ENCODE data around the gene GNG8.

GNG8 gene

GRCh38 chr19:46639358-46640182, 3.6 kb upstream of the GNG8 start:
- POLR2A ChIA-PET = interaction anchor here (1.2 to 1.6 kb wide), 2 partner anchors 9 to 37 kb away, joined by 3 to 4 read pairs; no protein-coding TSS in a partner anchor
- DNase-seq (ENCODE audit: extremely low spot score) = no peak
- CTCF ChIA-PET = interaction anchor here (0.6 kb wide), 2 partner anchors 17 to 25 kb away, joined by 3 read pairs; no protein-coding TSS in a partner anchor
- TF ChIP-seq ZNF384 (IDR thresholded peaks at IDR 0.05) = no peak
- no peak for TF ChIP-seq FOXA1 (IDR thresholded peaks at IDR 0.05)
- no peak for TF ChIP-seq CTBP1 (IDR thresholded peaks at IDR 0.05; ENCODE audit: borderline replicate concordance)
- TF ChIP-seq, protein P1, sequence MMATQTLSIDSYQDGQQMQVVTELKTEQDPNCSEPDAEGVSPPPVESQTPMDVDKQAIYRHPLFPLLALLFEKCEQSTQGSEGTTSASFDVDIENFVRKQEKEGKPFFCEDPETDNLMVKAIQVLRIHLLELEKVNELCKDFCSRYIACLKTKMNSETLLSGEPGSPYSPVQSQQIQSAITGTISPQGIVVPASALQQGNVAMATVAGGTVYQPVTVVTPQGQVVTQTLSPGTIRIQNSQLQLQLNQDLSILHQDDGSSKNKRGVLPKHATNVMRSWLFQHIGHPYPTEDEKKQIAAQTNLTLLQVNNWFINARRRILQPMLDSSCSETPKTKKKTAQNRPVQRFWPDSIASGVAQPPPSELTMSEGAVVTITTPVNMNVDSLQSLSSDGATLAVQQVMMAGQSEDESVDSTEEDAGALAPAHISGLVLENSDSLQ (IDR thresholded peaks at IDR 0.05) = no peak
- no peak for TF ChIP-seq ARNT (IDR thresholded peaks at IDR 0.05)
- no peak for TF ChIP-seq TARDBP (IDR thresholded peaks at IDR 0.05)
- no peak for TF ChIP-seq SUZ12 (IDR thresholded peaks at IDR 0.05)
- TF ChIP-seq ELF4 (IDR thresholded peaks at IDR 0.05) = no peak
- TF ChIP-seq NFRKB (IDR thresholded peaks at IDR 0.05) = no peak
- TF ChIP-seq BHLHE40 (IDR thresholded peaks at IDR 0.05; ENCODE audit: borderline replicate concordance) = no peak

GRCh38 chr19:46637224-46637623, 1.2 kb upstream of the GNG8 start:
- TF ChIP-seq FOXA1 (IDR thresholded peaks at IDR 0.05) (no peak), LEF1 (IDR thresholded peaks at IDR 0.05; ENCODE audit: borderline replicate concordance) (no peak), ELF4 (IDR thresholded peaks at IDR 0.05) (no peak), SUZ12 (IDR thresholded peaks at IDR 0.05) (no peak), BHLHE40 (IDR thresholded peaks at IDR 0.05; ENCODE audit: borderline replicate concordance) (no peak), FOXK2 (IDR thresholded peaks at IDR 0.05) (no peak), FOXM1 (IDR thresholded peaks at IDR 0.05; ENCODE audit: borderline replicate concordance) (no peak), HDGF (IDR thresholded peaks at IDR 0.05; ENCODE audit: borderline replicate concordance) (no peak)
- ChIA-PET CTCF (interaction anchor here (0.7 kb wide), 1 partner anchor 24 kb away, joined by 3 read pairs; the partner anchor contains the start of gene DACT3), POLR2A (interaction anchor here (0.6 kb wide), 1 partner anchor 24 kb away, joined by 3 read pairs; no protein-coding TSS in a partner anchor)
- no peak for DNase-seq (ENCODE audit: extremely low spot score)

- DNase-seq (ENCODE audit: extremely low spot score) = no peak
- CTCF ChIA-PET = no interaction called here
- POLR2A ChIA-PET = no interaction called here
- peak; percentile 47; the same call in 1 of the 2 replicates for TF ChIP-seq L3MBTL2 (conservative IDR thresholded peaks at IDR 0.05)
- no peak for TF ChIP-seq TARDBP (IDR thresholded peaks at IDR 0.05)
These were observed 1.3 kb downstream of the GNG8 start for GRCh38 chr19:46634656-46635218.

DNA sequence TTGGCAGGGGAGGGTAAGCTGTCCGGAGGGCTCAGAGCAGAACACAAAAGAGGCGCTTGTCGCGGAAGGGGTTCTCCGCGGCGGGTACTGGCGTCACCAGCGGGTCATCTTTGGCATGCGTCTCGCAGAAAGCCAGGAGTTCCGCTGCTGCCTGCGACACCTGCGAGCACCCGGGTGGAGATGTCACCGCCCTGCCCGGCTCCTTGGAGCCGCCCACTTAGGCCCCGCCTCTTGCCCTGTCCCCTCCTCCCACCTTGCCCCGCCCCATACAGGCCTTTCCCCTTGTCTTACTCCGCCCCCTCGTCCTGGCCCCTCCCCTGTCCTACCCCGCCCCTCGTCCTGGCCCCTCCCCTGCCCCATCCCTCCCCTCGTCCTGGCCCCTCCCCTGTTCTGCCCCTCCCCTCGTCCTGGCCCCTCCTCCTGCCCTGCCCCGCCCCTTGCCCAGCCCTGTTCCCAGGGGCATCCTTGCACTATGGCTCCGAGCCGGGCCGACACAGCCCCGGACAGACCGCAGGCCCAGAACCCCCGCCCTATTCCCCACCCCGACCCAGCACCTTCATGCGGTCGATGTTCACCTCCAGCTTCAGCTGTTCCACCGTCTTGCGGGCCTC, 1.9 kb downstream of the GNG8 start:
- ChIA-PET CTCF (interaction anchor here (1.0 kb wide), 1 partner anchor 28 kb away, joined by 3 read pairs; no protein-coding TSS in a partner anchor), POLR2A (interaction anchor here (1.4 kb wide), 1 partner anchor 20 kb away, joined by 5 read pairs; no protein-coding TSS in a partner anchor)
- DNase-seq (ENCODE audit: extremely low spot score) = peak; percentile 97
- TF ChIP-seq HDGF (IDR thresholded peaks at IDR 0.05; ENCODE audit: borderline replicate concordance) (no peak), SP1 (IDR thresholded peaks at IDR 0.05) (no peak), CTBP1 (IDR thresholded peaks at IDR 0.05; ENCODE audit: borderline replicate concordance) (no peak), ZNF384 (IDR thresholded peaks at IDR 0.05) (no peak), SUZ12 (IDR thresholded peaks at IDR 0.05) (no peak), TARDBP (IDR thresholded peaks at IDR 0.05) (no peak), NFRKB (IDR thresholded peaks at IDR 0.05) (no peak)
- TF ChIP-seq, protein P1 (IDR thresholded peaks at IDR 0.05) = no peak

DNA sequence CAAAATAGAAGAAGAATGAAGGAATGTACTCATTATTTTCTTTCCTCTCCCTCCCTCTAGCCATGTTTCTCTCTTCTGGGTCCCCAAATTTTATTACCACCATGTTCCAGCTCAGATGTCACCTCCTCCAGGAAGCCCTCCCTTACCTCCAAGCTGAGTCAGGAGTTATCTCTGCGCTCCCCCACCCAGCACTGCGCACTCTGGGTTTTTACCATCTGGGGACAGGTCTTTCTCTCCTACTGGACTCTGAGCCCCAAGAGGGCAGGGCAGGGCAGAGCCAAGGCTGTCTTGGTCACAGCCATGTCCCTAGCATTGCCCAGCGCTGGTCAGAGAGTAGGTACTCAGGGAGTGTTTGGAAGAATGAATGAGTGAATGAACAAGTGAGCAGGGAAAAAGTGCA, 2.9 kb downstream of the GNG8 start:
- no peak for DNase-seq (ENCODE audit: extremely low spot score)
- CTCF ChIA-PET = interaction anchor here (1.0 to 1.1 kb wide), 2 partner anchors 18 to 29 kb away, joined by 3 read pairs; no protein-coding TSS in a partner anchor
- POLR2A ChIA-PET = interaction anchor here (1.4 kb wide), 1 partner anchor 19 kb away, joined by 5 read pairs; no protein-coding TSS in a partner anchor

More for the DNA sequence above, 2.9 kb downstream of the GNG8 start:
- TF ChIP-seq FOXA1 (IDR thresholded peaks at IDR 0.05) = no peak
- TF ChIP-seq SUZ12 (IDR thresholded peaks at IDR 0.05) = no peak
- TF ChIP-seq HDGF (IDR thresholded peaks at IDR 0.05; ENCODE audit: borderline replicate concordance) = no peak
- no peak for TF ChIP-seq ARNT (IDR thresholded peaks at IDR 0.05)
- TF ChIP-seq, protein P1 (IDR thresholded peaks at IDR 0.05) = no peak
- TF ChIP-seq FOXM1 (IDR thresholded peaks at IDR 0.05; ENCODE audit: borderline replicate concordance) = no peak
- TF ChIP-seq LEF1 (IDR thresholded peaks at IDR 0.05; ENCODE audit: borderline replicate concordance) = no peak
- TF ChIP-seq FOXK2 (IDR thresholded peaks at IDR 0.05) = no peak
- no peak for TF ChIP-seq BHLHE40 (IDR thresholded peaks at IDR 0.05; ENCODE audit: borderline replicate concordance)
- TF ChIP-seq L3MBTL2 (conservative IDR thresholded peaks at IDR 0.05) = no peak
- no peak for TF ChIP-seq ZNF384 (IDR thresholded peaks at IDR 0.05)
- no peak for TF ChIP-seq CTBP1 (IDR thresholded peaks at IDR 0.05; ENCODE audit: borderline replicate concordance)
- TF ChIP-seq TARDBP (IDR thresholded peaks at IDR 0.05) = no peak
- no peak for TF ChIP-seq ELF4 (IDR thresholded peaks at IDR 0.05)
- TF ChIP-seq SP1 (IDR thresholded peaks at IDR 0.05) = no peak
- no peak for TF ChIP-seq NFRKB (IDR thresholded peaks at IDR 0.05)
